Measurements from ENCODE around the gene ATCAY.

ATCAY gene

DNA sequence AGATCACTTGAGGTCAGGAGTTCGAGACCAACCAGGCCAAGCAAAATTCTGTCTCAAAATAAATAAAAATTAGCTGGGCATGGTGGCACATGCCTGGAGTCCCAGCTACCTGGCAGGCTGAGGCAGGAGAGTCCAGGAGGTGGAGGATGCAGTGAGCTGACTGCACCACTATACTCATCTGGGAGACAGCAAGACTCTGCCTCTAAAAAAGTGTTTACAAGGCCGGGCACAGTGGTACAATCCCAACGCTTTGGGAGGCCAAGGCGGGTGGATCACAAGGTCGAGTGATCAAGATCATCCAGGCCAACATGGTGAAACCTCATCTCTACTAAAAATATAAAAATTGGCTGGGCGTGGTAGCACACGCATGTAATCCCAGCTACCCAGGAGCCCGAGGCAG, 94.7 kb downstream of the ATCAY start:
- Histone ChIP-seq H3K27me3 (ENCODE audit: control insufficient read depth, insufficient read depth, low read length) (no peaks in the 10 kb centered on the region), H2AFZ (no peak overlapping the region), H3K36me3 (ENCODE audit: control insufficient read depth, insufficient read depth, low read length) (no peaks in the 10 kb centered on the region), H3K4me1 (peaks cover 2% of the 10 kb centered on the region), H3K4me3 (ENCODE audit: low read depth, low read length) (no peak overlapping the region), H3K9me3 (ENCODE audit: control insufficient read depth, low read length) (no peaks in the 10 kb centered on the region), H3K79me2 (peaks cover 11% of the 10 kb centered on the region), H3K9ac (no peak overlapping the region), H3K4me2 (ENCODE audit: low read length) (no peak overlapping the region), H3K27ac (no peak overlapping the region)
- TF ChIP-seq, protein P1, sequence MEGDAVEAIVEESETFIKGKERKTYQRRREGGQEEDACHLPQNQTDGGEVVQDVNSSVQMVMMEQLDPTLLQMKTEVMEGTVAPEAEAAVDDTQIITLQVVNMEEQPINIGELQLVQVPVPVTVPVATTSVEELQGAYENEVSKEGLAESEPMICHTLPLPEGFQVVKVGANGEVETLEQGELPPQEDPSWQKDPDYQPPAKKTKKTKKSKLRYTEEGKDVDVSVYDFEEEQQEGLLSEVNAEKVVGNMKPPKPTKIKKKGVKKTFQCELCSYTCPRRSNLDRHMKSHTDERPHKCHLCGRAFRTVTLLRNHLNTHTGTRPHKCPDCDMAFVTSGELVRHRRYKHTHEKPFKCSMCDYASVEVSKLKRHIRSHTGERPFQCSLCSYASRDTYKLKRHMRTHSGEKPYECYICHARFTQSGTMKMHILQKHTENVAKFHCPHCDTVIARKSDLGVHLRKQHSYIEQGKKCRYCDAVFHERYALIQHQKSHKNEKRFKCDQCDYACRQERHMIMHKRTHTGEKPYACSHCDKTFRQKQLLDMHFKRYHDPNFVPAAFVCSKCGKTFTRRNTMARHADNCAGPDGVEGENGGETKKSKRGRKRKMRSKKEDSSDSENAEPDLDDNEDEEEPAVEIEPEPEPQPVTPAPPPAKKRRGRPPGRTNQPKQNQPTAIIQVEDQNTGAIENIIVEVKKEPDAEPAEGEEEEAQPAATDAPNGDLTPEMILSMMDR (IDR thresholded peaks at IDR 0.05) = no peak

GRCh38 chr19:3975637-3976087, 95.2 kb downstream of the ATCAY start:
- TF ChIP-seq, protein P1 (IDR thresholded peaks at IDR 0.05) = no peak
- H3K36me3 ChIP-seq (ENCODE audit: control insufficient read depth, insufficient read depth, low read length) = no peaks in the 10 kb centered on the region
- H3K27ac ChIP-seq = no peak overlapping the region
- H3K4me3 ChIP-seq (ENCODE audit: low read depth, low read length) = no peak overlapping the region
- H3K9ac ChIP-seq = no peak overlapping the region
- no peaks in the 10 kb centered on the region for H3K9me3 ChIP-seq (ENCODE audit: control insufficient read depth, low read length)
- H3K4me1 ChIP-seq = peaks cover 2% of the 10 kb centered on the region
- no peak overlapping the region for H2AFZ ChIP-seq
- H3K27me3 ChIP-seq (ENCODE audit: control insufficient read depth, insufficient read depth, low read length) = no peaks in the 10 kb centered on the region
- no peak overlapping the region for H3K4me2 ChIP-seq (ENCODE audit: low read length)
- peaks cover 11% of the 10 kb centered on the region for H3K79me2 ChIP-seq

- Histone ChIP-seq H3K27me3 (ENCODE audit: control insufficient read depth, insufficient read depth, low read length) (no peaks in the 10 kb centered on the region), H2AFZ (no peak overlapping the region), H3K4me3 (ENCODE audit: low read depth, low read length) (no peak overlapping the region), H3K27ac (no peak overlapping the region), H3K9me3 (ENCODE audit: control insufficient read depth, low read length) (no peaks in the 10 kb centered on the region), H3K4me2 (ENCODE audit: low read length) (no peak overlapping the region), H3K9ac (no peak overlapping the region), H3K79me2 (peaks cover 17% of the 10 kb centered on the region), H3K4me1 (no peaks in the 10 kb centered on the region), H3K36me3 (ENCODE audit: control insufficient read depth, insufficient read depth, low read length) (no peaks in the 10 kb centered on the region)
- TF ChIP-seq, protein P1 (IDR thresholded peaks at IDR 0.05) = no peak
Measured at GRCh38 chr19:3976495-3977241, 96.2 kb downstream of the ATCAY start.

Data from parathyroid adenoma (tissue), 2 donors.